Caco-2 (cell line): ENCODE results near the gene PAFAH2. TPM values are rescaled to one million over a fixed set of nuclear protein-coding genes. Genes with fewer than 3 reads are reported as not detected.

Experiments
- BruUV-seq: library from RNA; stranded (reverse); fragments of 400-500 nt; replicated peaks from 2 replicates; lab custom pipeline; 2021; lab: Mats Ljungman, UMichigan
- CTCF ChIA-PET: fragments of 300-600 bp; sonication (Branson Sonifier 250); formaldehyde crosslinking; loops from one replicate; lab custom pipeline; 2022; ENCODE audit warnings: antibody characterized with exemption; lab: Charles Lee
- POLR2A ChIA-PET: fragments of 300-600 bp; sonication (Branson Sonifier 250); formaldehyde crosslinking; loops from one replicate; lab custom pipeline; 2022; ENCODE audit warnings: antibody characterized with exemption; lab: Charles Lee
- DNase-seq, 2 experiments: peaks; one replicate each; pipeline versions ENCODE4 v3.0.0 to v3.0.0-alpha.2; 2020 to 2022
- H3K27me3 ChIP-seq: replicated peaks from 2 replicates; pipeline ENCODE4 v1.6.0; 2011; ENCODE audit warnings: low read length; ENCODE audit not compliant: control insufficient read depth, insufficient read depth
- H3K36me3 ChIP-seq: 2 replicates; pipeline ENCODE4 v1.5.1; 2011; ENCODE audit warnings: low read length; ENCODE audit not compliant: control insufficient read depth, insufficient read depth
- H3K4me1 ChIP-seq: fragments of 250-450 bp; sonication (Bioruptor Pico); 2 replicates; pipeline ENCODE4 v1.5.1; 2020; ENCODE audit warnings: mild to moderate bottlenecking
- H3K4me3 ChIP-seq: 2 replicates; pipeline ENCODE4 v1.5.1; 2011; ENCODE audit warnings: low read depth, mild to moderate bottlenecking, control low read depth, low read length
- H3K9me3 ChIP-seq: fragments of 250-450 bp; sonication (Bioruptor Pico); 2 replicates; pipeline ENCODE4 v1.5.1; 2020; ENCODE audit warnings: mild to moderate bottlenecking, moderate library complexity
- H3K27ac Mint-ChIP-seq: one replicate; pipeline ENCODE4 v1.8.0; 2022; ENCODE audit warnings: mixed read lengths; ENCODE audit not compliant: unreplicated experiment
- H3K27me3 Mint-ChIP-seq: one replicate; pipeline ENCODE4 v1.8.0; 2022; ENCODE audit warnings: mixed read lengths; ENCODE audit not compliant: insufficient read depth, unreplicated experiment
- H3K36me3 Mint-ChIP-seq: one replicate; pipeline ENCODE4 v1.8.0; 2022; ENCODE audit warnings: mild to moderate bottlenecking, mixed read lengths; ENCODE audit not compliant: insufficient read depth, unreplicated experiment
- H3K4me1 Mint-ChIP-seq: one replicate; pipeline ENCODE4 v1.8.0; 2022; ENCODE audit warnings: low read depth, mixed read lengths; ENCODE audit not compliant: unreplicated experiment
- H3K4me3 Mint-ChIP-seq: one replicate; pipeline ENCODE4 v1.8.0; 2022; ENCODE audit warnings: mild to moderate bottlenecking, moderate library complexity, mixed read lengths; ENCODE audit not compliant: unreplicated experiment
- H3K9me3 Mint-ChIP-seq: one replicate; pipeline ENCODE4 v1.8.0; 2022; ENCODE audit warnings: mixed read lengths; ENCODE audit not compliant: unreplicated experiment
- intact Hi-C: fragments of 100-400 bp; cut with micrococcal nuclease; formaldehyde crosslinking; loops from one replicate; pipeline ENCODE4 v1.10.0; 2022; ENCODE audit not compliant: unreplicated experiment
- total RNA-seq: library from RNA; stranded (reverse); gene quantifications from 2 replicates; pipeline ENCODE4 v1.2.3, GENCODE V29; 2022
- TF ChIP-seq, protein P1 (sequence below), 2 experiments: fragments of 200-600 bp in 1 of 2; IDR thresholded peaks; 1 replicate in 1 of 2; 2 replicates in 1 of 2; pipeline versions ENCODE4 v1.5.1 to v1.8.0; 2011 to 2022; ENCODE audit warnings: antibody characterized with exemption in 1 of 2, control low read depth in 1 of 2, inconsistent platforms in 1 of 2, low read depth in 1 of 2, low read length in 1 of 2, mild to moderate bottlenecking in 1 of 2, moderate library complexity in 1 of 2; ENCODE audit not compliant: insufficient read depth in 1 of 2, severe bottlenecking in 1 of 2, unreplicated experiment in 1 of 2

The PAFAH2 gene
- total RNA-seq, 1 experiment from 2014 or later = 8.0 TPM

DNA sequence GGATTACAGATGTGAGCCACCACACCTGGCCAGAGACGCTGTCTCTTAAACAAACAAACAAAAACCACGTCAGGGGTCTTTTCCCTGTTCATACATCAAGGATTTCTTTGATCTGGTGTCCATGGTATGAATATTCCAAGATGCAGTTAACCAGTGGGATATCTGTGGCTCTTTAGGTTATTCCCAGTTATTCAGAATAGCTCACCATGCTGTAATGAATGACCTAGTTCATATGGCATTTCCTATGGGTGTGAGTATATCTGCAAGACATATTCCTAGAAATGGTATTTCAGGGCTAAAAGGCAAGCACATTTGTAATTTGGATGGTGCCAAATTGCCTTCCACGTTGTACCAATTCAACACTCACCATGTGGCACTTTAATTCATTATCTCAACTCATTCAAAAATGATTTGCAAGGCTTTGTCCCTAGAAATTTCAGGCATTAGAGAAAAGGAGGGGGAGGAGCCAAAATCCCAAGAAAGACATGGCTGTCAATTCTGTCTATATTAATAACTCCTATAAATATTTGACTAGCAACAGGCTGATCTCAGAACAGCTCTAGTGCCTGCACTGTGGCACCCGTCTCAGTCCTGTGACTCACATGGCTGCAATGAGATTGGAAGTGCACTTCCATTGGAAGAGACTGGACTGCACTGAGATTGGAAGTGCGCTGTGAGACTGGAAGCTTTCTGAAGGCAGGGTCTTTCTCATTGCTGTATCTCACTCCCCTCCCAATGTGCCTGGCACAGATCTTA lies 85.6 kb downstream of the PAFAH2 start:
- Histone ChIP-seq H3K36me3 (no peaks in the 10 kb centered on the region), H3K9me3 (no peaks in the 10 kb centered on the region), H3K4me3 (no peak overlapping the region), H3K27me3 (no peaks in the 10 kb centered on the region), H3K4me1 (no peaks in the 10 kb centered on the region; the same call in 1 of the 2 replicates)
- no peak for DNase-seq
- TF ChIP-seq, protein P1, sequence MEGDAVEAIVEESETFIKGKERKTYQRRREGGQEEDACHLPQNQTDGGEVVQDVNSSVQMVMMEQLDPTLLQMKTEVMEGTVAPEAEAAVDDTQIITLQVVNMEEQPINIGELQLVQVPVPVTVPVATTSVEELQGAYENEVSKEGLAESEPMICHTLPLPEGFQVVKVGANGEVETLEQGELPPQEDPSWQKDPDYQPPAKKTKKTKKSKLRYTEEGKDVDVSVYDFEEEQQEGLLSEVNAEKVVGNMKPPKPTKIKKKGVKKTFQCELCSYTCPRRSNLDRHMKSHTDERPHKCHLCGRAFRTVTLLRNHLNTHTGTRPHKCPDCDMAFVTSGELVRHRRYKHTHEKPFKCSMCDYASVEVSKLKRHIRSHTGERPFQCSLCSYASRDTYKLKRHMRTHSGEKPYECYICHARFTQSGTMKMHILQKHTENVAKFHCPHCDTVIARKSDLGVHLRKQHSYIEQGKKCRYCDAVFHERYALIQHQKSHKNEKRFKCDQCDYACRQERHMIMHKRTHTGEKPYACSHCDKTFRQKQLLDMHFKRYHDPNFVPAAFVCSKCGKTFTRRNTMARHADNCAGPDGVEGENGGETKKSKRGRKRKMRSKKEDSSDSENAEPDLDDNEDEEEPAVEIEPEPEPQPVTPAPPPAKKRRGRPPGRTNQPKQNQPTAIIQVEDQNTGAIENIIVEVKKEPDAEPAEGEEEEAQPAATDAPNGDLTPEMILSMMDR (IDR thresholded peaks at IDR 0.05; ENCODE audit: insufficient read depth in 1 of 2, low read depth in 1 of 2, low read length in 1 of 2, severe bottlenecking in 1 of 2, unreplicated experiment in 1 of 2) = no peak
- no TSS peak for BruUV-seq
- H3K27ac Mint-ChIP-seq = no peak overlapping the region
- H3K4me1 Mint-ChIP-seq = peaks cover 10% of the 10 kb centered on the region
- POLR2A ChIA-PET = no interaction called here
- H3K4me3 Mint-ChIP-seq = no peak overlapping the region
- H3K36me3 Mint-ChIP-seq = no peaks in the 10 kb centered on the region
- intact Hi-C loops = no loop called here
- H3K27me3 Mint-ChIP-seq = no peaks in the 10 kb centered on the region
- no peaks in the 10 kb centered on the region for H3K9me3 Mint-ChIP-seq
- CTCF ChIA-PET = no interaction called here

DNA sequence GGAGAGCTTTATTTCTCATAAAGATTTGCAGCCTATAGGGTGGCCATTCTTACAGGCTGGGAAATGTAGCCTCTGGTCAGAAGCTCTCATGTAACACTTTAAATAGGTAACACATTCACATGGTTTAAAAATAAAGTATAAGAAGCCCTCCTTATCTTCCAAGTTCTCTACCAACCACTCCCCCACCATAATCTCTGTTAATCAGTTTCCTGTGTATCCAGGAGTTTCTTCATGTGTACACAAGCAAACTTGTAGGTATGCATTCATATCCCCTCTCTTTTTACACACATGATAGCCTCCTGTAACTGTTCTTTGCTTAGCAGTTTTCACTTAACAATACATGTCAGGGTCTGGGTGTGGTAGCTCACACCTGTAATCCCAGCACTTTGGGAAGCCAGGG lies 86.7 kb downstream of the PAFAH2 start:
- H3K27me3 ChIP-seq = no peaks in the 10 kb centered on the region
- BruUV-seq = no TSS peak
- ChIA-PET POLR2A (no interaction called here), CTCF (interaction anchor here (0.6 kb wide), 1 partner anchor 86 kb away, joined by 4 read pairs; the partner anchor contains the start of gene PAFAH2)
- Mint-ChIP-seq H3K36me3 (peaks cover 8% of the 10 kb centered on the region), H3K4me1 (peaks cover 10% of the 10 kb centered on the region), H3K27me3 (no peaks in the 10 kb centered on the region), H3K27ac (no peak overlapping the region), H3K9me3 (no peaks in the 10 kb centered on the region), H3K4me3 (no peak overlapping the region)
- no peaks in the 10 kb centered on the region for H3K9me3 ChIP-seq
- intact Hi-C loops = no loop called here
- DNase-seq = no peak
- H3K4me3 ChIP-seq = no peak overlapping the region
- TF ChIP-seq, protein P1 (IDR thresholded peaks at IDR 0.05; ENCODE audit: insufficient read depth in 1 of 2, low read depth in 1 of 2, low read length in 1 of 2, severe bottlenecking in 1 of 2, unreplicated experiment in 1 of 2) = no peak
- H3K36me3 ChIP-seq = no peaks in the 10 kb centered on the region
- no peaks in the 10 kb centered on the region; the same call in 1 of the 2 replicates for H3K4me1 ChIP-seq

Other genes with a start within 250 kb of the PAFAH2 start
- 58.3 and 60.6 TPM in 2 replicates for gene SELENON, start 197.9 kb downstream of the PAFAH2 start, total RNA-seq
- gene MTFR1L, start 178.1 kb downstream of the PAFAH2 start, total RNA-seq = 23.5 and 26.2 TPM in 2 replicates
- 12.3 and 16.8 TPM in 2 replicates for gene AUNIP, start 138.6 kb downstream of the PAFAH2 start, total RNA-seq
- gene PAQR7, start 122.4 kb downstream of the PAFAH2 start, total RNA-seq = 22.3 and 26.0 TPM in 2 replicates
- gene STMN1, start 91.6 kb downstream of the PAFAH2 start, total RNA-seq = 188 and 207 TPM in 2 replicates
- 0.09 and 0.34 TPM in 2 replicates for gene EXTL1, start 23.7 kb upstream of the PAFAH2 start, total RNA-seq
- gene SLC30A2, start 48.1 kb upstream of the PAFAH2 start, total RNA-seq = 1.1 and 3.0 TPM in 2 replicates
- gene TRIM63, start 69.6 kb upstream of the PAFAH2 start, total RNA-seq = not detected in 2 replicates
- gene PDIK1L, start 113.8 kb upstream of the PAFAH2 start, total RNA-seq = 5.5 and 6.0 TPM in 2 replicates
- gene FAM110D, start 161.0 kb upstream of the PAFAH2 start, total RNA-seq = 0.12 and 0.16 TPM in 2 replicates
- not detected in 2 replicates for gene C1orf232, start 170.9 kb upstream of the PAFAH2 start, total RNA-seq
- 50.0 and 50.8 TPM in 2 replicates for gene ZNF593, start 171.8 kb upstream of the PAFAH2 start, total RNA-seq
- 0.45 TPM in 1 of 2 replicates, not detected in the other for gene ZNF593OS, start 173.8 kb upstream of the PAFAH2 start, total RNA-seq
- gene CNKSR1, start 179.4 kb upstream of the PAFAH2 start, total RNA-seq = 15.6 and 16.1 TPM in 2 replicates
- 0.20 TPM in 1 of 2 replicates, not detected in the other for gene CATSPER4, start 192.5 kb upstream of the PAFAH2 start, total RNA-seq
- 19.7 and 22.4 TPM in 2 replicates for gene CEP85, start 236.1 kb upstream of the PAFAH2 start, total RNA-seq